HG03045 (cell line): ENCODE results near the gene BUB3.
"Not testable (repeated sequence)": the region's sequence is repeated elsewhere in the genome, so short reads cannot be mapped to it uniquely, and the experiment has no call there.

ENCODE experiments used
- ATAC-seq: cut with Tn5 transposase; IDR thresholded peaks from one replicate; pipeline ENCODE4 v1.9.1; 2021; ENCODE audit warnings: mild to moderate bottlenecking, moderate library complexity; ENCODE audit not compliant: unreplicated experiment

BUB3 gene

GRCh38 chr10:123153486-123154091 lies 613 bp upstream of the BUB3 start:
- ATAC-seq, result no peak

GRCh38 chr10:123154711-123155505 lies 706 bp downstream of the BUB3 start:
- ATAC-seq, result peak; percentile 53

GRCh38 chr10:123156078-123156477 lies 1.9 kb downstream of the BUB3 start:
- ATAC-seq, result no peak

- no peak for ATAC-seq
Measured at GRCh38 chr10:123157210-123157609, 3.0 kb downstream of the BUB3 start.

GRCh38 chr10:123158682-123159081 lies 4.5 kb downstream of the BUB3 start:
- ATAC-seq, result no peak

- no peak for ATAC-seq
Measured at GRCh38 chr10:123160311-123160980, 6.2 kb downstream of the BUB3 start.

GRCh38 chr10:123164319-123164718 lies 10.1 kb downstream of the BUB3 start:
- ATAC-seq, result no peak

- ATAC-seq, result no peak
Measured at GRCh38 chr10:123165445-123166072, 11.4 kb downstream of the BUB3 start.

GRCh38 chr10:123166618-123167017 lies 12.4 kb downstream of the BUB3 start:
- no peak for ATAC-seq

- no peak for ATAC-seq
Measured at GRCh38 chr10:123170961-123171360, 16.8 kb downstream of the BUB3 start.

- ATAC-seq, result not testable (repeated sequence)
Measured at GRCh38 chr10:123171616-123172015, 17.4 kb downstream of the BUB3 start.

GRCh38 chr10:123175389-123176387 lies 21.5 kb downstream of the BUB3 start:
- ATAC-seq, result no peak

- not testable (repeated sequence) for ATAC-seq
Measured at GRCh38 chr10:123178390-123178789, 24.2 kb downstream of the BUB3 start.

- ATAC-seq, result no peak
Measured at GRCh38 chr10:123180101-123181090, 26.2 kb downstream of the BUB3 start.

- ATAC-seq, result no peak
Measured at GRCh38 chr10:123183724-123184123, 29.5 kb downstream of the BUB3 start.

GRCh38 chr10:123187781-123188180 lies 33.6 kb downstream of the BUB3 start:
- ATAC-seq, result no peak

GRCh38 chr10:123191886-123192285 lies 37.7 kb downstream of the BUB3 start:
- no peak for ATAC-seq

- ATAC-seq, result no peak
Measured at GRCh38 chr10:123194056-123194455, 39.9 kb downstream of the BUB3 start.

- no peak for ATAC-seq
Measured at GRCh38 chr10:123200531-123200930, 46.3 kb downstream of the BUB3 start.
